HFF-Myc (cell line): ENCODE measurements around the gene LEMD1.

Experiments
- DNase-seq: peaks from one replicate; pipeline ENCODE4 v3.0.0-alpha.2; 2011; ENCODE audit warnings: low read depth; ENCODE audit errors: extremely low read depth
- H3K4me3 ChIP-seq: replicated peaks from 2 replicates; pipeline ENCODE4 v1.5.1; 2011; ENCODE audit warnings: low read depth, mild to moderate bottlenecking, control low read depth, low read length
- CTCF ChIP-seq: IDR thresholded peaks from 2 replicates; pipeline ENCODE4 v1.5.1; 2012; ENCODE audit warnings: mild to moderate bottlenecking, low read depth, low read length, control low read depth; ENCODE audit errors: missing control alignments

LEMD1 gene

GRCh38 chr1:205360891-205361290, 61.0 kb downstream of the LEMD1 start:
- DNase-seq, result no peak
- TF ChIP-seq CTCF, result no peak
- no peak overlapping the region for H3K4me3 ChIP-seq

- TF ChIP-seq CTCF, result no peak
- H3K4me3 ChIP-seq, result no peak overlapping the region
- DNase-seq, result no peak
These were observed 61.9 kb downstream of the LEMD1 start for GRCh38 chr1:205359771-205360565.

GRCh38 chr1:205358579-205358978, 63.3 kb downstream of the LEMD1 start:
- no peak for DNase-seq

GRCh38 chr1:205357567-205357966, 64.3 kb downstream of the LEMD1 start:
- no peak for TF ChIP-seq CTCF
- H3K4me3 ChIP-seq, result no peak overlapping the region
- DNase-seq, result no peak

More at GRCh38 chr1:205358579-205358978, 63.3 kb downstream of the LEMD1 start:
- no peak for TF ChIP-seq CTCF
- no peak overlapping the region for H3K4me3 ChIP-seq

GRCh38 chr1:205356440-205357139, 65.3 kb downstream of the LEMD1 start, which contains the start of gene KLHDC8A:
Gene KLHDC8A (minus strand): TSS chr1:205356922. CDS start chr1:205343604, 13,318 bp downstream.
- no peak within 1 kb of the TSS for H3K4me3 ChIP-seq
- TF ChIP-seq CTCF, result no peak
- no peak for DNase-seq

- no peak for DNase-seq
- no peak for TF ChIP-seq CTCF
- H3K4me3 ChIP-seq, result no peak overlapping the region
These were observed 66.8 kb downstream of the LEMD1 start for GRCh38 chr1:205355075-205355453.
